SK-N-MC (cell line): Measurements from ENCODE around the gene BRD1.

Experiments used
- DNase-seq: peaks from one replicate; pipeline ENCODE4 v3.0.0-alpha.2; 2011; ENCODE audit warnings: low read depth, low spot score
- H3K27ac ChIP-seq: fragments of 200-600 bp; sonication (generic); 2 replicates; pipeline ENCODE4 v1.5.1; 2016; ENCODE audit warnings: mixed run types
- H3K36me3 ChIP-seq: fragments of 200-600 bp; sonication (generic); 2 replicates; pipeline ENCODE4 v1.6.1; 2017; ENCODE audit warnings: antibody characterized with exemption, low read length, mixed read lengths; ENCODE audit not compliant: insufficient read depth
- H3K4me3 ChIP-seq: fragments of 200-600 bp; sonication (generic); 2 replicates; pipeline ENCODE4 v1.5.1; 2016
- H3K9ac ChIP-seq: fragments of 200-600 bp; sonication (generic); 2 replicates; pipeline ENCODE4 v1.8.0; 2017; ENCODE audit warnings: mixed run types, mixed read lengths; ENCODE audit not compliant: insufficient read length
- H3K9me3 ChIP-seq: fragments of 200-600 bp; sonication (generic); 2 replicates; pipeline ENCODE4 v1.6.1; 2017; ENCODE audit warnings: low read depth, mild to moderate bottlenecking, antibody characterized with exemption, low read length, moderate library complexity, mixed read lengths
- EZH2 ChIP-seq: fragments of 200-600 bp; sonication (generic); IDR thresholded peaks from one replicate; pipeline ENCODE4 v1.6.1; 2017; ENCODE audit warnings: antibody characterized with exemption
- FOXP2 ChIP-seq: optimal IDR thresholded peaks from 2 replicates; pipeline ENCODE3; 2011; ENCODE audit warnings: mild to moderate bottlenecking, moderate library complexity; ENCODE audit not compliant: insufficient read depth; ENCODE audit errors: extremely low read length, control extremely low read depth
- POLR2AphosphoS5 ChIP-seq: IDR thresholded peaks from 2 replicates; pipeline ENCODE4 v1.6.1; 2012; ENCODE audit warnings: mild to moderate bottlenecking, low read depth, low read length, borderline replicate concordance

The BRD1 gene

DNA sequence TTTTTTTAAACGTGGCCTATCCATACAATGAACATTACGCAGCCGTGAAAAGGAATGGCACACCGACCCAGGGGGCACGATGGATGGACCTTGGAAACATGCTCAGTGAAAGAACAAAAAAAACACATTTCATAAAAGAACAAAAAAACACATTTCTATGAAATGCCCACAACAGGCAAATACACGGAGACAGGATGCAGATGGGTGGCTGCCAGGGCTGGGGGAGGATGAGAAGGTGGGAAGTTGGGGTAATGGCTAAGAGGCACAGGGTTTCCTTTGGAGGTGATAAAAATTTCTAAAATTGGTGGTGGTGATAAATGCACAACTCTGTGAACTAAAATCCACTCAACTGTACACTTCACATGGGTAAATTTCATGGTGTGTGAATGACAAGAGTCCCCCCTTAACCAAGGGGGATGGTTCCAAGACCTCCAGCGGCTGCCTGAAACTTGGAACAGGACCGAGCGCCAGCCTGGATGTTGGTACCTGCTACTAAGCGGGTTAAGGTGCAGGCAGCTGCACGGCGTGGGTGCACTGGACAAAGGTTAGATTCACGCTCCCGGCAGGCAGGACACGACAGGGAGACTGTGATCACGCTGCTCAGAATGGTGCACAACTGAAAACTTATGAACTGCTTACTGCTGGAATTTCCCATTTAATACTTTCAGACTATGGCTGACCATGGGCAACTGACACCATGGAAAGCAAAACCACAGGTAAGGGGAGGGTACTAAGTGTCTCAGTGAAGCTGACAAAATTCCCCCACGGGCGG, 16.5 kb downstream of the BRD1 start:
- H3K27ac ChIP-seq, result no peak overlapping the region; the same call in 1 of the 2 replicates
- H3K36me3 ChIP-seq, result peaks cover 67% of the 10 kb centered on the region
- H3K4me3 ChIP-seq, result no peak overlapping the region
- no peak overlapping the region for H3K9ac ChIP-seq
- TF ChIP-seq POLR2AphosphoS5, result no peak
- no peak for TF ChIP-seq EZH2
- TF ChIP-seq FOXP2, result no peak
- no peak for DNase-seq
- no peaks in the 10 kb centered on the region for H3K9me3 ChIP-seq

DNA sequence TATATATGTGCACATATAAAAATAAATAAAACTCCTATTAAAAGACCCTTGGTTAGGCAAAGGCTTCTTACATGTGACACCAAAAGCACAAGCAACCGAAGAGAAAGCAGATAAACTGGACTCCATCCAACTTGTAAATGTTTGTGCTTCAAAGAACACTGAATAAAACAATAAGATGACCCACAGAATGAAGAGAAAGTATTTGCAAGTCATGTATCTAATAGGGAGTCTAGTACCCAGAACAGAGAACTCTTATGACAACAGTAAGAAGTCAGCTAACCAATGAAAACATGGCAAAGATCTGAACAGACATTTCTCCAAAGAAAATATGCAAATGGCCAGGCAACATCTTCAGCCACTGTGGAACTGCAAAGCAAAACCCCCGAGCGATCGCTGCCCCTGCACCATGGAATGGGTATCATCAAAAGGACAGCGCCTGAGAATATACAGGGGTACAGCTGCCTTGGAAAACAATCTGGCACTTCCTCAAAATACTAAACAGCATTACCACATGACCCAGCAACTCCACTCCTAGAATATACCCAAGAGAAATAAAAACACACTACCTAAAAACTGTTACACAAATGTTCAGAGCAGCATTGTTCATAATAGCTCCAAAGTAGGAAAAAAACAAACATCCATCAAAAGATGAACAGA, 17.2 kb downstream of the BRD1 start:
- no peak for TF ChIP-seq EZH2
- Histone ChIP-seq H3K36me3 (peaks cover 62% of the 10 kb centered on the region), H3K27ac (no peak overlapping the region; the same call in 1 of the 2 replicates), H3K4me3 (no peak overlapping the region), H3K9me3 (no peaks in the 10 kb centered on the region), H3K9ac (no peak overlapping the region)
- DNase-seq, result no peak

DNA sequence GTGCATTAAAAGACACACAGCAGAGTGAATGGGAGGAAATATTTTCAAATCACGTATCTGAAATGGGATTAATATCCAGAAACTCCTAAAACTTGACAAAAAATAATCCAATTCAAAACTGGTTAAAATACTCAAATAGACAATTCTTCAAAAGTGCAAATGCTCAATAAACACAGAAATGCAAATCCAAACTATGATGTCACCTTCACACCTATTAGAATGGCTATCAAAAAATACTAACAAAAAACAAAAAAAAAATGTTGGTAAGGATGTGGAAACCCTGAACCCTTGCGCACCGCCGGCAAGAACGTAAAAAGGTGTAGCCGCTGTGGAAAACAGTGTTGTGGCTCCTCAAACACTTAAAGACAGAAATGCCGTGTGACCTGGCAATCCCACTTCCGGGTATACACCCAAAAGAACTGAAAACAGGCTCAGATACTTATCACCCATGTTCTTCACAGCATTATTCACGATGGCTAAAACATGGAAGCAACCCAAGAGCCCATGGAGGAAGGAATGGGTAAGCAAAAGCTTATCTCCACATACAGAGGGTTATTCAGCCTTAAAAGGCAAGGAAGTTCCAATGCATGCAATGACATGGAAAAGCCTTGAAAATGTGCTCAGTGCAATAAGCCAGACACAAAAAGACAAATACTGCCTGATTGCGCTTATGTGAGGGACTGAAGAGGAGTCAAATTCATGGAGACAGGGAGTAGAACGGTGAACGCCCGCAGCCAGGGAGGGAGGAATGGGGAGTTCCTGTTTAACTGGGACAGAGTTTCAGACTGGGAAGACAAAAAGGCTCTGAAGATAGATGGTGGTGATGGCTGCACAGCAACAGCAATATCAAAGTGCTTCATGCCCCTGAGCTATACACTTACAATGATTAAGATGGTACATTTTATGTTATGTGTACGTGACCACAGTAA, 19.6 kb downstream of the BRD1 start:
- Histone ChIP-seq H3K27ac (no peak overlapping the region), H3K9me3 (no peaks in the 10 kb centered on the region), H3K4me3 (no peak overlapping the region), H3K36me3 (peaks cover 59% of the 10 kb centered on the region), H3K9ac (no peak overlapping the region)
- no peak for TF ChIP-seq EZH2
- TF ChIP-seq FOXP2, result no peak
- no peak for TF ChIP-seq POLR2AphosphoS5
- DNase-seq, result no peak

DNA sequence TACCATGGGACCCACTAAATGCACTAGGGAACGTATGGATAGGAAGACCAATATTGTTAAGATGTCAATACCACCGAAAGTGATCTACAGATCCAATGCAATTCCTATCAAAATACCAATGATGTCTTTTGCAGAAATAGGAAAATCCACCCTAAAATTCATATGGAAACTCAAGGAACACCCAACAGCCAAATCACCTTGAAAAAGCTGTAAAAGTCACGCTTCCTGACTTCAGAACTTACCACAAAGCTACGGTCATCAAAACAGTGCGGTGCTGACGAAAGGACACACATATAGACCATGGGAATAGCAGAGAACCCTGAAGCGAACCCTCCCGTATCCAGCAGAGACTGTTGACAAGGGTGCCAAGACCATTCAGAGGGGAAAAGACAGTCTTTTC, 20.5 kb downstream of the BRD1 start:
- Histone ChIP-seq H3K4me3 (no peak overlapping the region), H3K9me3 (no peaks in the 10 kb centered on the region), H3K9ac (no peak overlapping the region), H3K36me3 (peaks cover 59% of the 10 kb centered on the region), H3K27ac (no peak overlapping the region)
- no peak for DNase-seq
- TF ChIP-seq EZH2, result no peak
- no peak for TF ChIP-seq FOXP2
- no peak for TF ChIP-seq POLR2AphosphoS5

DNA sequence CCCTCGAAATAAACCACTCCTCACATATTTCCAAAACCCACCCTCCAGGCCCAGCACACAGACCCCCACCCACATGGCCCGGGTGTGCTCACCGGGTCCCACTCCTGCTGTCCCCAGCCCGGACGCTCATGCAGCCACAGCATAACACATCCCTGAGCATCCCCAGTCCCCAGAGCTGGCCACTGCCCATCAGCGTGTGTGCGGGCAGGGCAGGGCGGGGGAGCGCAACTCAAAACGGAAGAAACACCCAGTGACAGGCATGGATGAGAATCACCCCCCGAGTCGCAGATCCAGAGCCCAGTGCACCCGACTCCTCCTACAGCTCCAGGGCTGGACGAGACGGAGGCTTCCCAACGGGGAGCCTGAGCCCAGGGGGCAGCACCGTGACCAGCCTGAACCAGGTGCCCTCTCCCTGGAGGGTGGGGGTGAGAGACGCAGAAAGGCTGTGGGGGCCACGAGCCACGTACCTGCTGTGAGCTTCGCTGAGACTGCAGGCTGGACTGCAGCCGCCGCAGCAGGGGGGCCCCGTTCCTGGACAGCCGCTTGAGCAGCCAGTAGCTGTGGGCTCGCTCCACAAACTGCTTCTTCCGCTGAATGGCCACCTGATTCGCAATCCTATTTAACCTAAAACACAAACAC, 23.8 kb downstream of the BRD1 start:
- no peaks in the 10 kb centered on the region for H3K9me3 ChIP-seq
- no peak overlapping the region for H3K9ac ChIP-seq
- H3K36me3 ChIP-seq, result peaks cover 49% of the 10 kb centered on the region
- no peak overlapping the region for H3K27ac ChIP-seq
- DNase-seq, result no peak
- H3K4me3 ChIP-seq, result no peak overlapping the region
- TF ChIP-seq POLR2AphosphoS5 (no peak), EZH2 (no peak), FOXP2 (no peak)

DNA sequence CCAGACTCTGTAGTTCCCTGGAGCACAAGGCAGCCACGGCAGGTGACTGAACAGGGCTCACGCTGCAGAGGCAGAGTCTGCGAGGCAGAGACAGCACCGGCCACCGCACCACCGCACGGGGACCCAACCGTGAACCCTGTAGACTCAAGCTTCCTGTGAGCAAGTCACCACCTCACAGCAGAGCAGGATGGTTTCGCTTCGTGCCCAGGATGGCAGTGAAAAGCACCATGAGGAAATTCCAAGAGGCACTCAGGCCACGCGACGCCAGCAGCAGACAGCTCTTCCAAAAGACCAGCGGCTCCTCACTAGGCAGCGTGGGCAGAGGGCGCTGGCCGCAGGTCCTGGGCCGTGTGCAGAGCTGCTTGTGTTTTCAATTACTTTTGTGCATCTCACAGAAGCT, 24.5 kb downstream of the BRD1 start:
- Histone ChIP-seq H3K36me3 (peaks cover 49% of the 10 kb centered on the region), H3K9ac (no peak overlapping the region), H3K27ac (no peak overlapping the region), H3K4me3 (no peak overlapping the region), H3K9me3 (no peaks in the 10 kb centered on the region)
- TF ChIP-seq EZH2 (no peak), POLR2AphosphoS5 (no peak), FOXP2 (no peak)
- DNase-seq, result no peak

DNA sequence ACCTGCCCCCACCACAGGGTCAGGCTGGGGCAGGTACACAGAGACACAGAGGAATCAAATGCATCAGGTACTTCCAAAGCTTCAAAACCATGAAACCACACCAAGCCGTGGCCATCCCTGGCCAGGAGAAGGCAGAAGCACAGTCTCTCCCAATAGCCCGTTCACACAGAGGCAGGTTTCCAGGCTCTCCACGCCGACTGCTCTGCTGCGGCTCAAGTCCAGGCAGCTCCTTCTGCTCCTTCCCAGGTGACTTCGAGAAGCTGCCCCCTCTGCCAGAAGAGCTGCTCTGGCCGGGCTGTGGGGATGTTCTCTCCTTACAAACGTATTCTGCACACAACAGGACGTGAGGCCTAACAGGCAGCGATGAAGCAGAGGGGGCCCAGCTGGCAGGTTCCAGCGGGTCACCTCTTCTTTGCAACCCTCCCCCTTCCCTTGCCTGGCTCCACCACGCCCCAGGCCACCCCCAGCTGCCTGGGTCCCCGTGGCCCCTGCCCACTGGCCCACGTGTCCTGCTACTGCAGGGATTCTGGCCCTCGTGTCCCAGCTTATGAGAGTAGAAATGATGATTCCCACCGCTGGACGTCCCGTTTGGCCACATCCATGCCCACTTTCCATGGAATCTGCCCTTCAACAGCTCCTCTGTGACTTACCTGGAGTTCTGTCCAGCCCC, 26.1 kb downstream of the BRD1 start:
- Histone ChIP-seq H3K4me3 (no peak overlapping the region), H3K9me3 (no peaks in the 10 kb centered on the region), H3K36me3 (peaks cover 53% of the 10 kb centered on the region), H3K27ac (no peak overlapping the region), H3K9ac (no peak overlapping the region)
- no peak for DNase-seq
- TF ChIP-seq EZH2, result no peak
- no peak for TF ChIP-seq POLR2AphosphoS5
- no peak for TF ChIP-seq FOXP2
